ENCODE measurements around the gene IRAK1BP1.

IRAK1BP1 gene

GRCh38 chr6:78925317-78925716, 58.0 kb downstream of the IRAK1BP1 start:
- no peak overlapping the region for H3K4me3 ChIP-seq (ENCODE audit: low read length)

GRCh38 chr6:78935553-78935952, 68.2 kb downstream of the IRAK1BP1 start:
- H3K4me3 ChIP-seq (ENCODE audit: low read length) = no peak overlapping the region
- no peak for TF ChIP-seq ZNF274 (IDR thresholded peaks at IDR 0.05; ENCODE audit: low read depth, low read length)

More at GRCh38 chr6:78925317-78925716, 58.0 kb downstream of the IRAK1BP1 start:
- TF ChIP-seq ZNF274 (IDR thresholded peaks at IDR 0.05; ENCODE audit: low read depth, low read length) = no peak

DNA sequence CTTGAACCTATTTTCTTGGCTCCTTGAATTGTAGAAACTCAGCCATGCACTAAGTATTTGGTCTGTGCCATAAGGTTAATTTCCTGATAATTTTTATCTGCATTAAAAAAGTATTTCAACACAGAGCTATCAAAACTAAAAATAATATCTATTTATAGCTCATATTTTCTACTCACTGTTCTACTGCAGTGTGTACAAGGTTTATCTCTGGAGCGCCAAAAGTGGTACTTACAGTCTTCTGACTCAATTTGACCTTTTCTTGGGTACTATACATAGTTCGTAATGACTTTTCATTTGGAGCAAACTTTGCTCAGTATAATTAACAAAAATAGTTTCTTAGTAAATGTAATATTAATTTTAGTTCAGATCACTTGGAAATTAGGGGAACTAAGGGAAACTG, 69.2 kb downstream of the IRAK1BP1 start:
- TF ChIP-seq ZNF274 (IDR thresholded peaks at IDR 0.05; ENCODE audit: low read depth, low read length) = no peak

DNA sequence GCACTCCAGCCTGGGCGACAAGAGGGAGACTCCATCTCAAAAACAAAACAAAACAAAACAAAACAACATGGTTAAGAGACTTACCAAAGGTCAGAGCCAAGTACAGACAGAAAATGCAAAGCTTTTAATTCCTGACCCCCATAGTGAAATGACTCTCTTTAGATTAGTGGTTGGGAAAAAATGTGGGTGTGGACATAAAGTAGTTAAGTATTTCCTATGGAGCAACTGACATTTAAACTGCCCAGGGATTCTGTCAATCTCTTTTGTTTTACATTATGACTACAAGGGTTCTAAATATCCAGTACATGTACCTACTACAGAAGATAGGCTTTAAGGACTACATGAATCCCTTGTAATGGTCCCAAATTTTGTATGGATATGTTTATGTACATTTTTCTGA, 75.1 kb downstream of the IRAK1BP1 start:
- no peak for TF ChIP-seq ZNF274 (IDR thresholded peaks at IDR 0.05; ENCODE audit: low read depth, low read length)

More for the DNA sequence above, 69.2 kb downstream of the IRAK1BP1 start:
- H3K4me3 ChIP-seq (ENCODE audit: low read length) = no peak overlapping the region

DNA sequence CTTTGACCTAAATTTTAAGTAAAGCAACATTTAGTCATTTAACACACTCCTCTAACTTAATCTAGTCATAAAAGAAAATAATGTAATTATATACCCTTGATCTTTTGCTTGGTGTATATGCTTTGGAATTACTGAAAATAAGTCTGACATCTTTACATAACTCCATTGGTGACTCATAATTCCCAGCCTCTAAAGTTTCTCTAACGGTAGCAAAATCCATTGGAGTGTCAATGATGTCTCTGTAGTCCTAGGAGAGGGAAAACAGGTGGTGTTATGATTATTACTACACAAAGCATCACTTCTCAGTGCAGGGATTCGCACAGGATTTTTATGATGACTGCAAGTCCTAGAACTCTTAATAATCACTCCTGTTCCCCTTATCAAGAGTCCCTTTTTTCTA, 80.2 kb downstream of the IRAK1BP1 start:
- TF ChIP-seq ZNF274 (IDR thresholded peaks at IDR 0.05; ENCODE audit: low read depth, low read length) = no peak

More for the DNA sequence above, 75.1 kb downstream of the IRAK1BP1 start:
- no peak overlapping the region for H3K4me3 ChIP-seq (ENCODE audit: low read length)

GRCh38 chr6:78947962-78948361, 80.6 kb downstream of the IRAK1BP1 start:
- no peak for TF ChIP-seq ZNF274 (IDR thresholded peaks at IDR 0.05; ENCODE audit: low read depth, low read length)
- no peak overlapping the region for H3K4me3 ChIP-seq (ENCODE audit: low read length)

More for the DNA sequence above, 80.2 kb downstream of the IRAK1BP1 start:
- H3K4me3 ChIP-seq (ENCODE audit: low read length) = no peak overlapping the region

- H3K4me3 ChIP-seq (ENCODE audit: low read length) = no peak overlapping the region
- no peak for TF ChIP-seq ZNF274 (IDR thresholded peaks at IDR 0.05; ENCODE audit: low read depth, low read length)
Observed at GRCh38 chr6:78948785-78949184, 81.4 kb downstream of the IRAK1BP1 start.

DNA sequence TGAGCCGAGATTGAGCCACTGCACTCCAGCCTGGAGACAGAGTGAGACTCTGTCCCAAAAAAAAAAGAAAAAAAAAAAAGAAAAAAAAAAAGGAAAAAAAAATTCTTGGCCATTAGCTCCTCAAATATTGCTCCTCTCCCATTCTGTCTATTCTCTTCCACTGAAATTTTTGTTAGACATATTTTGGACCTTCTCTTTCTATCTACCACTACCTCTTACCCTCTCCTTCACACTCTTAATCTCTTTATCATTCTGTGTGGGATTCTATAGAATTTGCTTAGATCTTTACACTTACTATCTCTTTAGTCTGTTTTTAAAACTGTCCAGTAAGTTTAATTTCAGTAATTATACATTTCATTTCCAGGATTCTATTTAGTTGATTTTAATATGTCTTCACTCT, 85.0 kb downstream of the IRAK1BP1 start:
- no peak overlapping the region for H3K4me3 ChIP-seq (ENCODE audit: low read length)
- TF ChIP-seq ZNF274 (IDR thresholded peaks at IDR 0.05; ENCODE audit: low read depth, low read length) = no peak
